Uterus (tissue), 2 donors: ENCODE results near the gene AMBP.

Experiments used
- CTCF ChIP-seq, 4 experiments: fragments of 200-600 bp in 2 of 4; fragments of 450-650 bp in 2 of 4; sonication (generic) in 2 of 4; IDR thresholded peaks; one replicate each; pipeline ENCODE4 v1.5.1; 2016 to 2019; ENCODE audit warnings: antibody characterized with exemption in 4 of 4, mild to moderate bottlenecking in 2 of 4, moderate library complexity in 1 of 4
- POLR2A ChIP-seq, 2 donors: fragments of 450-650 bp; IDR thresholded peaks; one replicate each; pipeline ENCODE4 v1.6.1; 2016; ENCODE audit warnings: antibody characterized with exemption in 2 of 2, mild to moderate bottlenecking in 1 of 2, moderate library complexity in 1 of 2

GRCh38 chr9:114070188-114071103, 7.7 kb downstream of the AMBP start:
- no peak for TF ChIP-seq POLR2A (IDR thresholded peaks at IDR 0.05)
- TF ChIP-seq CTCF (IDR thresholded peaks at IDR 0.05), result no peak
